Endothelial cell of hepatic sinusoid (primary cell): ENCODE results near the gene SLC34A2.

ENCODE experiments used
- in situ Hi-C: cut with HindIII; loops from 2 replicates; pipeline ENCODE4 v1.10.0; 2017; ENCODE audit warnings: low sequenced_read_pairs

SLC34A2 gene

GRCh38 chr4:25713812-25714211 lies 58.2 kb downstream of the SLC34A2 start:
- in situ Hi-C loops: no loop called here

GRCh38 chr4:25722964-25723363 lies 67.3 kb downstream of the SLC34A2 start:
- in situ Hi-C loops: no loop called here

DNA sequence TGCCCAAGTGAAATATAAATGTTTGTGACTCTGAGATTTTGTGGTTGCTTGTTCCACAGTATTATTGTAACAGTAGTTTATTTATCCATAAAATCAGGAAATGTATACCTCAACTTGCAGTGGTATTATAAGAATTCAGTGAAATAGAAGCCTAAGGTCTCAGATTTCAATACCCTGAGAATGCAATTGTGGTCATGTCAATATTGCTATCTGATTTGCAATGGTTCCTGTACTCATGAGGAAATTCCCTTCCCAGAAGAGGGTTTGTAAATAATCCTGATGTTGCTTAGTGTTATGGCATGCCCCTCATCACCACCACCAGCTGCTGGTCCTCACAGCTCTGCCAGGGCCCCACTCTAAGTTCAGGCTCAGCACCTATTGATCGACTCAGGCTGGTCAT lies 67.8 kb downstream of the SLC34A2 start:
- in situ Hi-C loops: no loop called here

GRCh38 chr4:25725870-25726269 lies 70.2 kb downstream of the SLC34A2 start:
- in situ Hi-C loops: no loop called here

DNA sequence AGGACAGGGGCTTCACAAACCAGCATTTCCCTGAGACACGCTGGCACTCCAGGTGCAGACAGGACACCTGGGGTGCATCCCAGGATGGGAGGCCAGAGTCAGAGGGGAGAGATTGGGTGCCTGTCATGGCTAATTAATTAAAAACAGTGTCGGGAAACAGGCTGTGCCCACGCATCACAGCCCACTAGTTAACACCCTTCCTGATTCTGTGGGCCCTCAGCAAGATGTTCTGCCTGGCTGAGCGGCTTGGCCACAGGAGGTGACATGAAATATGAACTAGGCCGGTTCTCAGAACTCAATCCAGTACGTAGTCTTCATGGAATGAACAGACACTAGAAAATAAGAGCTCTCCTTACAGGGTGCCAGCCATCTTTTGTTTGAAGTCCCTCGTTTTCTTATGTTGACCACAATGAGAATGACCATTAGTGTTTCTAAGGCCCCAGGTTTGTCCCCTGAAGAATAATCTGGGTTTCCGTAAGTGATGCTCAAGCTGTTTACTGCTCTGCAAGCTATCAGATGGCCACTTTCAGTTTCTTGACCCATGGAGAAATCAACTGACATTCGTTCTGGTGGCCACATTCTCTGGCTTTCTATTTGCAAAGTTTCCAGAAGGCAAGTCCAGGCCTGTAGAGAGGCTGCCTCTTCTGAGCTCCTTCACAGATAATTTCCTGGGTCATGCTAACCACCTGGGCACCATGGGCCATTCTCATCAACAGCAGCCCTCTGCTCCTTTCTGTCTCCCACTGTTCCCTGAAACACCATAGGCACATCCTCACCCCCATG lies 72.3 kb downstream of the SLC34A2 start:
- in situ Hi-C loops: no loop called here
